ENCODE measurements around the gene MARCHF2.
A peak's percentile ranks its signal among the peaks of the same experiment; 100 is the strongest.
"Not testable (repeated sequence)": the region's sequence is repeated elsewhere in the genome, so short reads cannot be mapped to it uniquely, and the experiment has no call there.

MARCHF2 gene

DNA sequence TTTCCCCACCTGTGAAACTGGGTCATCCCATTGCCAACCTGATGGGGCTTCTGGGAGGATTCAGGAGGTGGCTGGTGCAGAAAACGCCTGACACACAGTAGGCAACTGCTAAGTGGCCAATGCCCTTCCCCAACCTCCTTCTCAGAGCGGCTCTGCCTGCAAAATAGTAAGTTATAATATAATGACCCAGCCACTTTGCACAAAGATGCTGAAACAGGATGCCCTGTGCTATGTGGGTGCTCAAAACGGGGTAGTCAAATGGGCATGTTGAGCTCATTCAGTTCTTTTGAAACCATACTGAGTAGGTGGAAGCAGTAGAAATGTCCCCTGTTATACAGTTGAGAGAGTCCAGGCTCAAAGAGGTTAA, 507 bp downstream of the MARCHF2 start:
- DNase-seq: no peak

GRCh38 chr19:8416796-8417195, 3.7 kb downstream of the MARCHF2 start:
- DNase-seq: no peak

DNA sequence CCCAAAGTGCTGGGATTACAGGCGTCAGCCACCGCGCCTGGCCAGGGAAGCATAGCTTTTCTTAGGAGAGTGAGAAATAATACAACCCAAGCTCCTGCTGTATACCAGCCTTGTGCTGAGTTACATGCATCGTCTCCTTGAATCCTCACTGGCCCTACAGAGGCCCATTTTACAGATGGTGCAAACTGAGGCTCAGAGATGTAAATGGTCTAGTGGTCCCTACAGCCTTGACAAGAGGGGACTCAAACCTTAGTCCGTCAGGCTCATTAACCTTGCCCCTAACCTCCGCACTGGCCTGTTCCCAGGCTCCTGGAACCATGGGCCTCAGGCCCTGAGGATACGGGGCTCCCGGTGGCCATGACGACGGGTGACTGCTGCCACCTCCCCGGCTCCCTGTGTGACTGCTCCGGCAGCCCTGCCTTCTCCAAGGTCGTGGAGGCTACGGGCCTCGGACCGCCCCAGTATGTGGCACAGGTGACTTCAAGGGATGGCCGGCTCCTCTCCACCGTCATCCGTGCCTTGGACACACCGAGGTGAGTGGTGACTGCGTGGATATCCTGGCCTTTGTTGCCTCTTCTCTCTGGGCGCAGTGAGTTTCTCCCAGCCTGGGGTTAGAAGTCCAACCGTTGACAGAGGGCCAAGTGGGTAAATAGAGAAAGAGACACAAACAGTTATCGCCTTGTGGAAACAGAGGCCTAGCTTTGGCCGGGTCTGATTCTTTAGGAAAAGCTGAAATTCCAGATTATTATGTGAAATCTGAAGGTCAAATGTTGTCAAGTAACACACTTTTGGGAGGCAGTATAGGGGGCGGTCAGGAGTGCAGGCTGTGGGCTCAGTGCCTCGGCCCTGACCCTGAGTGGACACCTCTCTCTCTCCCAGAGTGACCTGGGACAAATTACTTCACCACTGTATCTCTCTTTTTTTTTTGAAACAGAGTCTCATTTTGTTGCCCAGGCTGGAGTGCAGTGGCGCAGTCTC, 8.7 kb downstream of the MARCHF2 start:
- DNase-seq: no peak

DNA sequence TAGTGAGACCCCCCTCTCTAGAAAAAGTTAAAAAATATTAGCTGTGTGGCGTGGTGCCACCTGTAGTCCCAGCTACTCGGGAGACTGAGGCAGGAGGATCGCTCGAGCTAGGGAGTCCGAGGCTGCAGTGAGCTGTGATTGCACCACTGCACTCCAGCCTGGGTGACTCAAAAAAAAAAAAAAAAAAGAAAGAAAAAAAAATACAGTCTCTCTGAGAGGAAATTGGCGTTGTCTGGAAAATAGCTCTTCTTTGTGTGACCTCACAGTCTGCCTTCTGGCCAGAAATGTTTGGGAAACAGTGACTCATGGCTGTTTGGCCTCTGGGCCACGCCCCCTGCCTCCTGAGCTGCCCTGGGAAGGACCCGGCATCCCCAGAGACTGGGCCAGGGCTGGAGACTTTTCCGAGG, 10.7 kb downstream of the MARCHF2 start:
- no peak for DNase-seq

GRCh38 chr19:8425331-8425730, 12.2 kb downstream of the MARCHF2 start:
- DNase-seq: not testable (repeated sequence)

GRCh38 chr19:8426283-8426682, 13.2 kb downstream of the MARCHF2 start:
- no peak for DNase-seq

GRCh38 chr19:8429044-8429443, 15.9 kb downstream of the MARCHF2 start:
- no peak for DNase-seq

- no peak for DNase-seq
Observed at GRCh38 chr19:8429826-8430225, 16.7 kb downstream of the MARCHF2 start.

GRCh38 chr19:8430650-8431049, 17.5 kb downstream of the MARCHF2 start:
- no peak for DNase-seq

- no peak for DNase-seq
Observed at GRCh38 chr19:8438236-8438635, 25.1 kb downstream of the MARCHF2 start.

DNA sequence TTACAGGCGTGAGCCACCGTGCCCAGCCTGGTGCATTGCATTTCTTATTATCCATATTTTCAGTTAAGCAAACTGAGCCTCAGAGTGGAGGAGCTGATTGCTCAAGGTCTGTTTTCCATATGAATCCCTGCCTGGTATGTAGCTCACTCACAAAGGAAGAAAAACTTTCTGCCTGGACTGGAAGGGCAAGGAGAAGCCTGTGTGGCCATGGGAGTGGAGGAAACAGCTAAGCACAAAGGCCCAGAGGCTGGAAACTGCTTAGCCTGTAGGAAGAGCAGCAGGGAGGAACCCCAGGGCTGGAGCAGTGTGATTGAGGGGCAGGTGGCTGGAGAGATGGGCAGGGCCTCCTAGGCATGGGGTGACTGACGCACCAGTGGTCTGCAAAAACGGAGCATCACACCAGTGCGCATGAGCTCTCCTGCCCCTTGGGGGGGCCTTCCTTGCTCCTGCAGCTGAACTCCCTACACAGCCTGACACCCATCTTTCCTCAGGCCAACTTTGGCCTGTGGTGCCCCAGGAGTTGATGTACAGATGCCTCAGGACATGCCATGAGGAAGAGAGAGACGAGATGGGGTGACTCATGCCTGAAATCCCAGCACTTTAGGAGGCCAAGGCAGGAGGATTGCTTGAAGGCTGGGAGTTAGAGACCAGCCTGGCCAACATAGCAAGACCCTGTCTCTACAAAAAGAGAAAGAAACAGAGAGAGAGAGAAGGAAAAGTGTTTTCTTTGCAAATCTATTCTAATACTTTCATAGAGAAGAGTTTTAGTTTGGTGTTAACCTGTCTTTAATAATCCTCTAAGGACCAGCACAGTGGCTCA, 28.8 kb downstream of the MARCHF2 start:
- no peak for DNase-seq

DNA sequence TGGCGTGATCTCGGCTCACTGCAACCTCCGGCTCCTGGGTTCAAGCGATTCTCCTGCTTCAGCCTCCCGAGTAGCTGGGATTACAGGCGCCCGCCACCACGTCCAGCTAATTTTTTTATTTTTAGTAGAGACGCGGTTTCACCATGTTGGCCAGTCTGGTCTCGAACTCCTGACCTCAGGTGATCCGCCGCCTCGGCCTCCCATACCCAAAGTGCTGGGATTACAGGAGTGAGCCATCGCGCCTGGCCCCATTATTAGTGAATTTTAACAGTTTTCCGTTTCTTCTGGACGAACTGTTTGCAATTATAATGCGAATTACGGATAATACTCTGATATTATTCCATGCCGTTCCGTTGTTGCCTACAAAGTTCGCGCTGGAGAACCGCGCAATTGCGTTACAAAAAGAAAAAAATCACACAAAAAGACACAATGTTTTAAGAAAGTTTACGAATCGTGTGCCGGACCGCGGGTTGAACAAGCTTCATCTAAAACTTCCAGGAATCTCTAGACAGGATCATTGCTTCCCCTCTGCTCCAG, 31.1 kb downstream of the MARCHF2 start:
- DNase-seq: not testable (repeated sequence)

DNA sequence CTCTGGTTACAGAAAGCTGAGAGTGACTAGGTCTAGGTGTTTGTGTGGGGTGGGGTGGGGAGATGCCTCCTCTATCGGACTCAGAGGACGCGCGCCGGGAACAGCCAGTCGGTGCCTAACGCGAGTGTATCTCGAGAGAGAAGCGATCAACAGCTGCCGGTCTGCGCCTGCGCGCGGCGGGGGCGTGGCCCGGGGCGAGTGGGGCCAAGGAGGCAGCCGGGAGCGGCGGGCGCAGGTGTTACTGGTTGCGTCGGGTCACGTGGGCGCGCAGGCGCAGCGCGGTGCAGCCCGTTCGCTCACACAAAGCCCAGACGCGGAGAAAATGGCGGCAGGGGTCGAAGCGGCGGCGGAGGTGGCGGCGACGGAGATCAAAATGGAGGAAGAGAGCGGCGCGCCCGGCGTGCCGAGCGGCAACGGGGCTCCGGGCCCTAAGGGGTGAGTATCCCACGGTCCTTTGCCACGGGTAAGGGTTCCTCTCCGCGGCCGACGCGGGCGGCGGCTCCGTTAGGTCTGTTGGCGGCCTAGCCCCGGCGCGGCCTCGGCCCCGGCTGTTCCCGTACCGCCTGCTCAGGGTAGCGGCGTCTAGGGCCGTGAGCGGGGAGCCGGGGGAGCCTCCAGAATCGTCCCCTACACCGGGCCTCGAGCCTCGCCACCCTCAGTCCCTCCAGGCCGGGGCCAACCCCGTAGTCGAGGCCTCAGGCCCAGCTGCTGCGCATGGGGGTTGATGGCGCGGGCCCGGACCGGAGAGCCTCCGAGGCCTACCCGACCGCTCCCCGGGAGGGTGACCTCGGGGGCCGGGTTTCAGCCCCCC, 31.8 kb downstream of the MARCHF2 start, which contains the start of gene HNRNPM:
Gene HNRNPM (plus strand): TSS at position 299 of the 811 bp plus-strand sequence. CDS start 24 bp downstream, at position 323.
- peak; percentile 100 for DNase-seq

DNA sequence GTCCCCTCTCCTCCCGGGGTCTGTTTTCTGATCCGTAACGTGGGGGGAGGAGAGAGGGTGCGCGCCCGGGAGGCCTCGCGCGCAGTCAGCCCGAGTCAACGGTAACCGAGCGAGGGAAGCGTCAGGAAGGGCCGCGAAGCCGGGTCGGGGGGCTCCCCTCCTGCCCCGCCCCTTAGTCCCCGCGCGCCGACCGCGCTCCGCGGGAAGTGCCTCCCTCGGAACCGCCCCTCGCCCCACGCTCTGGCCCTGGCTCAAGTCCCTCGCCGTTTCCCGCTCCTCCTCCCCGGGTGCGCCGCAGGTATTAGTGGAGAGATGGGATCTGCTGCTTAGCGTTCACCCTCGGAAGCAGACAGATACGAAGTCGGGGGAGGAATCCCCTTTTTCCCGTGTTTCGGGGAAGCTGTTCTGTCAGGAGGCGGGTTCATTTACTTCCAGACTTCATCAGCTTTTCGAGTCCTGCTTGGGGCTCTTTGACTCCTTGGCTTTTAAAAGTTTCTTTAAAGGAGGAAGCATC, 32.4 kb downstream of the MARCHF2 start:
- DNase-seq: no peak

DNA sequence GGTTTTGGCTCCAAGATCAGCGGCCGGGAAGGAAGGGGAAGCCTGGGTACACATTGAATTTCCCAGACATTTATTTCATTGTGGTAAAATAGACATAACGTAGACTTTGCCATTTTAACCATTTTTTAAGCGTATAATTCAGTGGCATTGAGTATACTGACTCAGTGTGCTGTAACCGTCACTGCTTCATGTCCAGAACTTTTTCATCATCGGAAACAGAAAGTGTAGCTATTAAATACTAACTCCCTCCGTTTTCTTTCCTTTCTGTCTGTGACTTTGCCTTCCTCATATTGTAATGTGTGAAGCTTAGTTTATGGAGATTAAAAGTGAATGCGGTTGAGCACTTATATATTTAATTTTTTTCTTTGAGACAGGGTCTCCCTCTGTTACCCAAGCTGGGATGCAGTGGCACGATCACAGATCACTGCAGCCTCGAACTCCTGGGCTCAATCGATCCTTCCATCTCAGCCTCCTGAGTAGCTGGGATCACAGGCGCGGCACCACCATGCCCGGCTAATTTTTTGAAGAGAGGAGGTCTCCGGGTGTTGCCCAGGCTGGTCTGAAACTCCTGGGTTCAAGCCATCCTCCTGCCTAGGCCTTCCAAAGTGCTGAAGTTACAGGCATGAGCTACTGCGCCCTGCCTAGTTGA, 33.1 kb downstream of the MARCHF2 start:
- no peak for DNase-seq

- DNase-seq: no peak
Observed at GRCh38 chr19:8449830-8450229, 36.7 kb downstream of the MARCHF2 start.

GRCh38 chr19:8451377-8451776, 38.3 kb downstream of the MARCHF2 start:
- DNase-seq: no peak

DNA sequence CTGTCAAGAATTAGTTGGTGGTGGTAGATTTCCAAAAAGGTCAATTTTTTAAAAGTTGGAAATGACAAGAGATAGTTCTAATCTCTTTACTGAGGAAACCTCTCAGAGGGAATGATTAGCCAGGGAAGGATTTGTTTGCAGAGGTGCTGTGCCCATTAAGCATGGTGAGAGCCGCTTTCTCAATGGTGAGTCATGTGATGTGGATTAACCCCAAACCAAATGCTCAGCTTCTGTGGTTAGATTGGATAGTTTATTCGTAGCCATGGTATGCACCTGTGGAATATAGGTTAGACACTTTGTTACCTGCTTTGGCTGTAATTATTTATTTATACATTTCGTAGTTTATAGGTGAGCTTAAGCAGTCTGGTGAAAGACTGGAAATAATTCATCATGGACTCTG, 38.8 kb downstream of the MARCHF2 start:
- no peak for DNase-seq

GRCh38 chr19:8452446-8453123, 39.5 kb downstream of the MARCHF2 start:
- no peak for DNase-seq

DNA sequence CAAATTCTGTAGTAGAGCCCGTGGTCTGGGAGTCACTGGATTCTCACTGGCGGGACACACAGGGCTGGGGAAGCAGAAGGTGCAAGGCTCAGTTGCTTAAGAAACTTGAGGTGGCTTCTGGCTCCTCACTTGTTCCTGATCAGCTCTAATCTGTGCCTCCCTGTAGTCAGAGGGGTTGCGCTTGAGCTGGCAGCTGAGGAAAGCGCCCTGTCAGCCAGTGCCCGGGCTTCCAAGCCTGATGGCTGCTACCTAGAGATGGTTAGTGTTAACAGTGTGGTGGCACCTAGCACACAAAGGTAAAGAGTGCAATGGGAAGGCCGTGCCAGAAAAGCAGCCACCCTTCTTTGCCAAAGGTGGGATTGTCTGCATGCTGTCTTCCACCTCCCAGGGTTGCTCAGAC, 40.5 kb downstream of the MARCHF2 start:
- no peak for DNase-seq

GRCh38 chr19:8454218-8454617, 41.1 kb downstream of the MARCHF2 start:
- no peak for DNase-seq

Measured in activated T-cell treated with anti-CD3 and anti-CD28 coated beads, Interleukin-2, amount 50 U/mL, for 1 hour (primary cell).